Neural crest cell (in vitro differentiated cells): ENCODE measurements around the gene IKZF3. TPM values are rescaled to one million over a fixed set of nuclear protein-coding genes. Genes with fewer than 3 reads are reported as not detected.
A peak's percentile ranks its signal among the peaks of the same experiment; 100 is the strongest.

ENCODE experiments used
- DNase-seq: peaks from one replicate; pipeline ENCODE4 v3.0.0; 2021; ENCODE audit warnings: low read depth, mixed read lengths, low spot score
- H3K27ac Mint-ChIP-seq: one replicate; pipeline ENCODE4 v1.8.0; 2021; ENCODE audit warnings: mild to moderate bottlenecking, mixed read lengths; ENCODE audit not compliant: unreplicated experiment
- H3K27me3 Mint-ChIP-seq: 2 replicates; pipeline ENCODE4 v1.8.0; 2021; ENCODE audit warnings: low read depth, mild to moderate bottlenecking, mixed read lengths
- H3K36me3 Mint-ChIP-seq: 2 replicates; pipeline ENCODE4 v1.8.0; 2021; ENCODE audit warnings: low read depth, mild to moderate bottlenecking, mixed read lengths
- H3K4me1 Mint-ChIP-seq: 2 replicates; pipeline ENCODE4 v1.8.0; 2021; ENCODE audit warnings: mixed read lengths
- H3K4me3 Mint-ChIP-seq: one replicate; pipeline ENCODE4 v1.8.0; 2021; ENCODE audit warnings: mild to moderate bottlenecking, mixed read lengths
- H3K9me3 Mint-ChIP-seq: 2 replicates; pipeline ENCODE4 v1.8.0; 2021; ENCODE audit warnings: mixed read lengths
- CTCF ChIP-seq: fragments of 200-600 bp; sonication (generic); conservative IDR thresholded peaks from 2 replicates; pipeline ENCODE4 v1.5.0; 2021; ENCODE audit warnings: antibody characterized with exemption, mild to moderate bottlenecking
- total RNA-seq: library from RNA; stranded (reverse); gene quantifications from 2 replicates; pipeline ENCODE4 v1.2.1, GENCODE V29; 2021

IKZF3 gene
- total RNA-seq, 1 donor from 2014 or later = not detected

- no peak for DNase-seq
- Mint-ChIP-seq H3K27ac (peak overlapping the region; percentile 31), H3K27me3 (peaks cover 61% of the 10 kb centered on the region), H3K4me3 (peak overlapping the region; percentile 82), H3K9me3 (no peaks in the 10 kb centered on the region), H3K36me3 (no peaks in the 10 kb centered on the region), H3K4me1 (no peaks in the 10 kb centered on the region)
- TF ChIP-seq CTCF = no peak
These were observed 109.1 kb downstream of the IKZF3 start for GRCh38 chr17:39754958-39755553.

- Mint-ChIP-seq H3K27me3 (peaks cover 56% of the 10 kb centered on the region), H3K27ac (no peak overlapping the region)
These were observed 109.8 kb downstream of the IKZF3 start for GRCh38 chr17:39754161-39754957.

GRCh38 chr17:39753514-39754160 is 110.5 kb downstream of the IKZF3 start:
- no peak for DNase-seq
- Mint-ChIP-seq H3K4me3 (no peak overlapping the region), H3K4me1 (no peaks in the 10 kb centered on the region), H3K27ac (no peak overlapping the region), H3K9me3 (no peaks in the 10 kb centered on the region), H3K27me3 (peaks cover 53% of the 10 kb centered on the region), H3K36me3 (no peaks in the 10 kb centered on the region)
- no peak for TF ChIP-seq CTCF

More at GRCh38 chr17:39754161-39754957, 109.8 kb downstream of the IKZF3 start:
- H3K4me1 Mint-ChIP-seq = no peaks in the 10 kb centered on the region
- H3K36me3 Mint-ChIP-seq = no peaks in the 10 kb centered on the region
- peak; percentile 85 for DNase-seq
- peak; percentile 99 for TF ChIP-seq CTCF
- H3K9me3 Mint-ChIP-seq = no peaks in the 10 kb centered on the region
- H3K4me3 Mint-ChIP-seq = no peak overlapping the region

GRCh38 chr17:39752241-39752881 is 111.8 kb downstream of the IKZF3 start:
- Mint-ChIP-seq H3K9me3 (no peaks in the 10 kb centered on the region), H3K27ac (no peak overlapping the region), H3K4me1 (no peaks in the 10 kb centered on the region), H3K27me3 (peaks cover 49% of the 10 kb centered on the region), H3K4me3 (peak overlapping the region; percentile 86), H3K36me3 (no peaks in the 10 kb centered on the region)
- no peak for DNase-seq
- no peak for TF ChIP-seq CTCF

- H3K4me3 Mint-ChIP-seq = no peak overlapping the region
- peaks cover 43% of the 10 kb centered on the region for H3K27me3 Mint-ChIP-seq
- no peak for TF ChIP-seq CTCF
- no peak overlapping the region for H3K27ac Mint-ChIP-seq
- H3K9me3 Mint-ChIP-seq = no peaks in the 10 kb centered on the region
- no peaks in the 10 kb centered on the region for H3K4me1 Mint-ChIP-seq
- DNase-seq = no peak
- no peaks in the 10 kb centered on the region for H3K36me3 Mint-ChIP-seq
These were observed 112.5 kb downstream of the IKZF3 start for GRCh38 chr17:39751637-39752036.
